Naive B cell (primary cell): Measurements from ENCODE around the gene AGAP6. TPM values are rescaled to one million over a fixed set of nuclear protein-coding genes. Genes with fewer than 3 reads are reported as not detected.
"Not testable (repeated sequence)": the region's sequence is repeated elsewhere in the genome, so short reads cannot be mapped to it uniquely, and the experiment has no call there.

Experiments used
- ATAC-seq, 2 donors: fragments of 150-1000 bp; cut with Tn5 transposase; 2 replicates each; pipeline ENCODE4 v1.10.0; 2021; ENCODE audit warnings: low read depth in 2 of 2, mild to moderate bottlenecking in 2 of 2, moderate library complexity in 2 of 2
- DNase-seq: peaks from one replicate; pipeline ENCODE4 v3.0.0; 2022
- H3K27ac Mint-ChIP-seq, 6 donors: one replicate each; pipeline ENCODE4 v1.8.0; 2020 to 2022; ENCODE audit warnings: mild to moderate bottlenecking in 6 of 6, mixed read lengths in 6 of 6, moderate library complexity in 5 of 6, inconsistent platforms in 2 of 6
- H3K27me3 Mint-ChIP-seq, 3 donors: one replicate each; pipeline ENCODE4 v1.8.0; 2021 to 2022; ENCODE audit warnings: mixed read lengths in 3 of 3, mild to moderate bottlenecking in 1 of 3
- H3K36me3 Mint-ChIP-seq, 2 donors: one replicate each; pipeline ENCODE4 v1.8.0; 2020 to 2022; ENCODE audit warnings: mixed read lengths in 2 of 2, inconsistent platforms in 1 of 2, mild to moderate bottlenecking in 1 of 2
- H3K4me1 Mint-ChIP-seq, 3 donors: one replicate each; pipeline ENCODE4 v1.8.0; 2020 to 2022; ENCODE audit warnings: mixed read lengths in 3 of 3, inconsistent platforms in 1 of 3, mild to moderate bottlenecking in 1 of 3, moderate library complexity in 1 of 3
- H3K4me3 Mint-ChIP-seq, 8 donors: one replicate each; pipeline ENCODE4 v1.8.0; 2020 to 2022; ENCODE audit warnings: mild to moderate bottlenecking in 8 of 8, mixed read lengths in 8 of 8, moderate library complexity in 8 of 8, inconsistent platforms in 2 of 8
- H3K9me3 Mint-ChIP-seq, 7 donors: one replicate each; pipeline ENCODE4 v1.8.0; 2020 to 2022; ENCODE audit warnings: mixed read lengths in 7 of 7, mild to moderate bottlenecking in 5 of 7, inconsistent platforms in 2 of 7, moderate library complexity in 1 of 7
- polyA plus RNA-seq, 6 donors: library from polyadenylated mRNA; unstranded; fragments of 300-500 nt; fragmentation: Illumina TruSeq; gene quantifications; one replicate each; pipeline ENCODE4 v1.2.3, GENCODE V29; 2021; ENCODE audit warnings: low read depth in 6 of 6

The AGAP6 gene
- polyA plus RNA-seq, result 1 to 10 TPM in 3 of 6 donors, under 1 TPM in 3; 0.36 to 3.3 (median 1.2) TPM

GRCh38 chr10:49988376-49988775, at the start of gene AGAP6:
TSS of gene AGAP6 (plus strand) at chr10:49988406. CDS start at chr10:49988716, 310 bp downstream.
- H3K9me3 Mint-ChIP-seq, H3K36me3 Mint-ChIP-seq, H3K27me3 Mint-ChIP-seq, H3K4me1 Mint-ChIP-seq, DNase-seq, H3K4me3 Mint-ChIP-seq, ATAC-seq: not testable (repeated sequence)
- H3K27ac Mint-ChIP-seq, result peak within 1 kb of the TSS in 1 of 6 donors; percentile 54

GRCh38 chr10:49941447-49942338, 46.5 kb upstream of the AGAP6 start, which contains the start of the genes PARG and TIMM23B:
TSS of gene PARG (minus strand) at chr10:49942027. CDS start at chr10:49941725, 302 bp downstream.
TSS of gene TIMM23B (plus strand) at chr10:49942053. CDS start at chr10:49942195, 142 bp downstream.
- Mint-ChIP-seq H3K27ac (peak within 1 kb of the TSS; percentile 92 to 98 (median 94)), H3K4me1 (peaks cover 23 to 37% (median 31%) of the 10 kb centered on the region in 3 donors), H3K4me3 (peak within 1 kb of the TSS; percentile 99 to 100 (median 100))
- peak; percentile 87 to 89 for ATAC-seq
- H3K36me3 Mint-ChIP-seq, H3K9me3 Mint-ChIP-seq, H3K27me3 Mint-ChIP-seq: not testable (repeated sequence)
- DNase-seq, result peak; percentile 84

GRCh38 chr10:49942339-49942705, 45.9 kb upstream of the AGAP6 start:
- H3K4me1 Mint-ChIP-seq, result peaks cover 23 to 34% (median 31%) of the 10 kb centered on the region in 3 donors

GRCh38 chr10:49943607-49944006, 44.6 kb upstream of the AGAP6 start:
- not testable (repeated sequence) for H3K36me3 Mint-ChIP-seq, H3K27ac Mint-ChIP-seq, DNase-seq, H3K9me3 Mint-ChIP-seq, H3K27me3 Mint-ChIP-seq, ATAC-seq
- peak overlapping the region in 3 of 8 donors; percentile 55 to 100 (median 100) for H3K4me3 Mint-ChIP-seq
- H3K4me1 Mint-ChIP-seq, result peaks cover 20 to 34% (median 31%) of the 10 kb centered on the region in 3 donors

More at GRCh38 chr10:49942339-49942705, 45.9 kb upstream of the AGAP6 start:
- H3K27me3 Mint-ChIP-seq, H3K36me3 Mint-ChIP-seq, DNase-seq, H3K9me3 Mint-ChIP-seq: not testable (repeated sequence)
- peak overlapping the region; percentile 92 to 98 (median 94) for H3K27ac Mint-ChIP-seq
- peak; percentile 3 to 6 for ATAC-seq
- H3K4me3 Mint-ChIP-seq, result peak overlapping the region; percentile 99 to 100 (median 100)

- H3K4me1 Mint-ChIP-seq, H3K9me3 Mint-ChIP-seq, H3K36me3 Mint-ChIP-seq, H3K4me3 Mint-ChIP-seq, H3K27ac Mint-ChIP-seq, DNase-seq, H3K27me3 Mint-ChIP-seq, ATAC-seq: not testable (repeated sequence)
Observed at GRCh38 chr10:49948142-49948541, 40.1 kb upstream of the AGAP6 start.

GRCh38 chr10:49948737-49949136, 39.5 kb upstream of the AGAP6 start:
- not testable (repeated sequence) for H3K27me3 Mint-ChIP-seq, DNase-seq, H3K36me3 Mint-ChIP-seq, ATAC-seq, H3K4me1 Mint-ChIP-seq, H3K4me3 Mint-ChIP-seq, H3K27ac Mint-ChIP-seq, H3K9me3 Mint-ChIP-seq

- H3K27me3 Mint-ChIP-seq, DNase-seq, H3K27ac Mint-ChIP-seq, H3K9me3 Mint-ChIP-seq, H3K4me1 Mint-ChIP-seq, H3K4me3 Mint-ChIP-seq, ATAC-seq, H3K36me3 Mint-ChIP-seq: not testable (repeated sequence)
Observed at GRCh38 chr10:49952006-49952405, 36.2 kb upstream of the AGAP6 start.

GRCh38 chr10:49953122-49953521, 35.1 kb upstream of the AGAP6 start:
- H3K4me3 Mint-ChIP-seq, H3K9me3 Mint-ChIP-seq, H3K36me3 Mint-ChIP-seq, ATAC-seq, H3K4me1 Mint-ChIP-seq, H3K27me3 Mint-ChIP-seq, DNase-seq, H3K27ac Mint-ChIP-seq: not testable (repeated sequence)

GRCh38 chr10:49970331-49970857, 17.8 kb upstream of the AGAP6 start:
- not testable (repeated sequence) for H3K36me3 Mint-ChIP-seq, H3K4me1 Mint-ChIP-seq, H3K27me3 Mint-ChIP-seq, H3K27ac Mint-ChIP-seq, DNase-seq, H3K4me3 Mint-ChIP-seq, H3K9me3 Mint-ChIP-seq, ATAC-seq

GRCh38 chr10:49971466-49971865, 16.7 kb upstream of the AGAP6 start:
- not testable (repeated sequence) for H3K4me1 Mint-ChIP-seq, DNase-seq, H3K27ac Mint-ChIP-seq, H3K4me3 Mint-ChIP-seq, H3K36me3 Mint-ChIP-seq, H3K27me3 Mint-ChIP-seq, H3K9me3 Mint-ChIP-seq, ATAC-seq

- H3K27ac Mint-ChIP-seq, H3K4me1 Mint-ChIP-seq, H3K36me3 Mint-ChIP-seq, DNase-seq, ATAC-seq, H3K9me3 Mint-ChIP-seq, H3K27me3 Mint-ChIP-seq, H3K4me3 Mint-ChIP-seq: not testable (repeated sequence)
Observed at GRCh38 chr10:49972094-49972493, 16.1 kb upstream of the AGAP6 start.

GRCh38 chr10:49977756-49978155, 10.4 kb upstream of the AGAP6 start:
- H3K36me3 Mint-ChIP-seq, H3K4me3 Mint-ChIP-seq, H3K27ac Mint-ChIP-seq, H3K9me3 Mint-ChIP-seq, H3K27me3 Mint-ChIP-seq, DNase-seq, H3K4me1 Mint-ChIP-seq, ATAC-seq: not testable (repeated sequence)

- not testable (repeated sequence) for H3K27me3 Mint-ChIP-seq, H3K4me3 Mint-ChIP-seq, DNase-seq, H3K36me3 Mint-ChIP-seq, H3K9me3 Mint-ChIP-seq, ATAC-seq, H3K4me1 Mint-ChIP-seq
- H3K27ac Mint-ChIP-seq, result peak overlapping the region in 2 of 6 donors; percentile 48 to 54
Observed at GRCh38 chr10:49987207-49987606, 999 bp upstream of the AGAP6 start.

- not testable (repeated sequence) for H3K36me3 Mint-ChIP-seq, H3K27ac Mint-ChIP-seq, H3K9me3 Mint-ChIP-seq, DNase-seq, H3K4me1 Mint-ChIP-seq, H3K27me3 Mint-ChIP-seq, H3K4me3 Mint-ChIP-seq, ATAC-seq
Observed at GRCh38 chr10:49995321-49995720, 7.1 kb downstream of the AGAP6 start.
